ENCODE measurements around the gene SEC23IP.
"Not testable (repeated sequence)": the region's sequence is repeated elsewhere in the genome, so short reads cannot be mapped to it uniquely, and the experiment has no call there.

The SEC23IP gene

GRCh38 chr10:119898577-119898976, 6.0 kb downstream of the SEC23IP start:
- no peak for DNase-seq (ENCODE audit: low spot score)
- in situ Hi-C loops (cut with MboI; ENCODE audit: low pct_unique_long_range_greater_than_20kb, low sequenced_read_pairs, unreplicated experiment): no loop called here
- no peak for TF ChIP-seq CTCF (IDR thresholded peaks at IDR 0.05; ENCODE audit: extremely low read depth, insufficient read depth, missing control alignments)

GRCh38 chr10:119903946-119904666, 11.6 kb downstream of the SEC23IP start:
- no peak for TF ChIP-seq CTCF (IDR thresholded peaks at IDR 0.05; ENCODE audit: extremely low read depth, insufficient read depth, missing control alignments)
- no peak for DNase-seq (ENCODE audit: low spot score)
- in situ Hi-C loops (cut with MboI; ENCODE audit: low pct_unique_long_range_greater_than_20kb, low sequenced_read_pairs, unreplicated experiment): no loop called here

- in situ Hi-C loops (cut with MboI; ENCODE audit: low pct_unique_long_range_greater_than_20kb, low sequenced_read_pairs, unreplicated experiment); DNase-seq (ENCODE audit: low spot score): not testable (repeated sequence)
Observed at GRCh38 chr10:119907695-119908094, 15.2 kb downstream of the SEC23IP start.

GRCh38 chr10:119908166-119908565, 15.6 kb downstream of the SEC23IP start:
- in situ Hi-C loops (cut with MboI; ENCODE audit: low pct_unique_long_range_greater_than_20kb, low sequenced_read_pairs, unreplicated experiment): no loop called here
- no peak for DNase-seq (ENCODE audit: low spot score)
- no peak for TF ChIP-seq CTCF (IDR thresholded peaks at IDR 0.05; ENCODE audit: extremely low read depth, insufficient read depth, missing control alignments)

GRCh38 chr10:119910689-119911088, 18.2 kb downstream of the SEC23IP start:
- in situ Hi-C loops (cut with MboI; ENCODE audit: low pct_unique_long_range_greater_than_20kb, low sequenced_read_pairs, unreplicated experiment): no loop called here
- no peak for TF ChIP-seq CTCF (IDR thresholded peaks at IDR 0.05; ENCODE audit: extremely low read depth, insufficient read depth, missing control alignments)
- DNase-seq (ENCODE audit: low spot score): no peak

GRCh38 chr10:119917777-119918176, 25.2 kb downstream of the SEC23IP start:
- in situ Hi-C loops (cut with MboI; ENCODE audit: low pct_unique_long_range_greater_than_20kb, low sequenced_read_pairs, unreplicated experiment): no loop called here
- no peak for TF ChIP-seq CTCF (IDR thresholded peaks at IDR 0.05; ENCODE audit: extremely low read depth, insufficient read depth, missing control alignments)
- no peak for DNase-seq (ENCODE audit: low spot score)

- no peak for TF ChIP-seq CTCF (IDR thresholded peaks at IDR 0.05; ENCODE audit: extremely low read depth, insufficient read depth, missing control alignments)
- in situ Hi-C loops (cut with MboI; ENCODE audit: low pct_unique_long_range_greater_than_20kb, low sequenced_read_pairs, unreplicated experiment): no loop called here
- DNase-seq (ENCODE audit: low spot score): no peak
Observed at GRCh38 chr10:119919271-119919670, 26.7 kb downstream of the SEC23IP start.

All from GM13977 (cell line).